Brain microvascular endothelial cell (primary cell): ENCODE data around the gene CMTM3.

Source experiments
- DNase-seq: peaks from one replicate; pipeline ENCODE4 v3.0.0-alpha.2; 2020
- H3K27ac ChIP-seq: fragments of 250-450 bp; sonication (Bioruptor Pico); 2 replicates; pipeline ENCODE4 v1.5.1; 2020; ENCODE audit warnings: mild to moderate bottlenecking, moderate library complexity
- H3K27me3 ChIP-seq: fragments of 250-450 bp; sonication (Bioruptor Pico); replicated peaks from 2 replicates; pipeline ENCODE4 v1.5.1; 2020; ENCODE audit warnings: mild to moderate bottlenecking
- H3K36me3 ChIP-seq: fragments of 250-450 bp; sonication (Bioruptor Pico); replicated peaks from 2 replicates; pipeline ENCODE4 v1.5.1; 2020; ENCODE audit warnings: mild to moderate bottlenecking
- H3K4me3 ChIP-seq: 2 replicates; pipeline ENCODE4 v1.5.1; 2011; ENCODE audit warnings: low read depth, mild to moderate bottlenecking, control low read depth, low read length, moderate library complexity
- in situ Hi-C: cut with HindIII; loops from 2 replicates; pipeline ENCODE4 v1.10.0; 2017; ENCODE audit warnings: low sequenced_read_pairs, low pct_ligation_motif_present
- TF ChIP-seq, protein P1 (sequence below): IDR thresholded peaks from 2 replicates; pipeline ENCODE4 v1.5.1; 2011; ENCODE audit warnings: low read depth, mild to moderate bottlenecking, moderate library complexity, low read length, control low read depth, inconsistent platforms; ENCODE audit errors: missing control alignments

CMTM3 gene

DNA sequence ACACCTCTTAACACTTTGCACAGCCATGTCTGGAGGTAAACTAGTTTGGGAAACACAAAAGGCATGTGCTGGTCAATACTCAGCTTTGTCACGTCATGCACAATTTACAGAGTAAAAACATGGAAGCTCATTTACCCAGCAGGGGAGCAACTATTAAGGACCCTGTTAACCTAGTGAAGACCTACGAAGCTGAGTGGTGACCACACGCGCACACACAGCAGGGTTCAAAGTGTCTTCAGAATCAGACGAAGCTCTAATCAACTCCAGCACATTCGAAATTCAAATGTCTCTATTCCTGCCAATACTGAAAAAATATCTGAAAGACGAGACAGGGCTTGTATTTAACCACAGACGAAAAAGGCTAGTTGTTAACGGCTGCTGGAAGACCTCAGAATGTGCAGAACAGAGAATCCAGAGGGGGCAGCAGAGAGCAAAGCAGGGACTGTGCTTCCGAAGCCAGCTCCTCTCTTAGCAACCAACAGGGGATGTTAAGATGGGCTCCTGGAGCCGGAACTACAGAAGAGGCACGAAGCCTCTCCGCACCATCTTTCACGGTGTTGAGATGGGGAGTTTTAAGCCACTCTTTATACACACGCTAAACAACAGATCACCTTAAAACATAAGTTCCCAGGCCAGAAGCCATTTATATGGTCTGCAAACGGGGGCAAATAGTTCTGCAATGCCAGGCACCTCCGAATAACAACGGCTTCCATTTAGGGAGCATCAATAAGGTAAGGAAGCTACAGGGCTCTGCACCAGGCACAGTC is 46.4 kb downstream of the CMTM3 start:
- no peak overlapping the region for H3K27ac ChIP-seq
- TF ChIP-seq, protein P1, sequence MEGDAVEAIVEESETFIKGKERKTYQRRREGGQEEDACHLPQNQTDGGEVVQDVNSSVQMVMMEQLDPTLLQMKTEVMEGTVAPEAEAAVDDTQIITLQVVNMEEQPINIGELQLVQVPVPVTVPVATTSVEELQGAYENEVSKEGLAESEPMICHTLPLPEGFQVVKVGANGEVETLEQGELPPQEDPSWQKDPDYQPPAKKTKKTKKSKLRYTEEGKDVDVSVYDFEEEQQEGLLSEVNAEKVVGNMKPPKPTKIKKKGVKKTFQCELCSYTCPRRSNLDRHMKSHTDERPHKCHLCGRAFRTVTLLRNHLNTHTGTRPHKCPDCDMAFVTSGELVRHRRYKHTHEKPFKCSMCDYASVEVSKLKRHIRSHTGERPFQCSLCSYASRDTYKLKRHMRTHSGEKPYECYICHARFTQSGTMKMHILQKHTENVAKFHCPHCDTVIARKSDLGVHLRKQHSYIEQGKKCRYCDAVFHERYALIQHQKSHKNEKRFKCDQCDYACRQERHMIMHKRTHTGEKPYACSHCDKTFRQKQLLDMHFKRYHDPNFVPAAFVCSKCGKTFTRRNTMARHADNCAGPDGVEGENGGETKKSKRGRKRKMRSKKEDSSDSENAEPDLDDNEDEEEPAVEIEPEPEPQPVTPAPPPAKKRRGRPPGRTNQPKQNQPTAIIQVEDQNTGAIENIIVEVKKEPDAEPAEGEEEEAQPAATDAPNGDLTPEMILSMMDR: peak; percentile 99
- in situ Hi-C loops: no loop called here
- no peaks in the 10 kb centered on the region for H3K27me3 ChIP-seq
- H3K36me3 ChIP-seq: no peaks in the 10 kb centered on the region
- peak overlapping the region; percentile 18 for H3K4me3 ChIP-seq
- peak; percentile 81 for DNase-seq

GRCh38 chr16:66651474-66651765 is 46.9 kb downstream of the CMTM3 start:
- Histone ChIP-seq H3K4me3 (peak overlapping the region; percentile 18), H3K27me3 (no peaks in the 10 kb centered on the region), H3K36me3 (no peaks in the 10 kb centered on the region), H3K27ac (no peak overlapping the region)
- TF ChIP-seq, protein P1: no peak
- in situ Hi-C loops: no loop called here
- DNase-seq: no peak

GRCh38 chr16:66651965-66652364 is 47.5 kb downstream of the CMTM3 start:
- no peak overlapping the region for H3K4me3 ChIP-seq
- no peak for DNase-seq
- H3K27me3 ChIP-seq: no peaks in the 10 kb centered on the region
- no peak overlapping the region for H3K27ac ChIP-seq
- no peaks in the 10 kb centered on the region for H3K36me3 ChIP-seq
- in situ Hi-C loops: no loop called here
- TF ChIP-seq, protein P1: no peak

- Histone ChIP-seq H3K27me3 (no peaks in the 10 kb centered on the region), H3K27ac (no peak overlapping the region), H3K4me3 (no peak overlapping the region), H3K36me3 (no peaks in the 10 kb centered on the region)
- in situ Hi-C loops: no loop called here
- TF ChIP-seq, protein P1: no peak
- no peak for DNase-seq
Measured at GRCh38 chr16:66652661-66653360, 48.3 kb downstream of the CMTM3 start.

GRCh38 chr16:66653581-66654350 is 49.3 kb downstream of the CMTM3 start:
- no peak for DNase-seq
- in situ Hi-C loops: no loop called here
- Histone ChIP-seq H3K4me3 (no peak overlapping the region), H3K27ac (no peak overlapping the region), H3K36me3 (no peaks in the 10 kb centered on the region), H3K27me3 (no peaks in the 10 kb centered on the region)
- TF ChIP-seq, protein P1: no peak
